SHP77 treated with DMSO at 0.1 percent for 48 hours (cell line): ENCODE measurements around the gene CEACAM1.
A peak's percentile ranks its signal among the peaks of the same experiment; 100 is the strongest.
"Not testable (repeated sequence)": the region's sequence is repeated elsewhere in the genome, so short reads cannot be mapped to it uniquely, and the experiment has no call there.

Source experiments
- DNase-seq: peaks from one replicate; lab custom pipeline; 2025; lab: John Stamatoyannopoulos, UW

CEACAM1 gene

DNA sequence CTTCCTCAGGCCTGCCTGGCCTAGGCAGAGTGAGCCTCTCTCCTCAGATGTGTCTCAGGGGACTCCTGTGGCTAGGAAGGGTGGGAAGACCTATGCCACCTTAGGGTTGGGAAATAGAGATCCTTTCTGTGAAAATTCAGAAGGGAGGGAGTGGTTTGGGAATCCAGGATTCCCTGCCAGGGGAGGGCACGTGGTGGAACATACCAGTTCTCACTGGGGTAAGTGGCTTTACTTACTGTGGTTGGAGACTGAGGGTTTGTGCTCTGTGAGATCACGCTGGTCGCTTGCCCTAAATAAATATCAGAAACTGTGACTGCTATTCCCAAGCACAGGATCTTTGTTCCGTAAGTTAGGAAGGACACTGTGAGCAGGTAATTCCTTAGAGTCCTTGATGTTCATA is 16.9 kb downstream of the CEACAM1 start:
- no peak for DNase-seq

DNA sequence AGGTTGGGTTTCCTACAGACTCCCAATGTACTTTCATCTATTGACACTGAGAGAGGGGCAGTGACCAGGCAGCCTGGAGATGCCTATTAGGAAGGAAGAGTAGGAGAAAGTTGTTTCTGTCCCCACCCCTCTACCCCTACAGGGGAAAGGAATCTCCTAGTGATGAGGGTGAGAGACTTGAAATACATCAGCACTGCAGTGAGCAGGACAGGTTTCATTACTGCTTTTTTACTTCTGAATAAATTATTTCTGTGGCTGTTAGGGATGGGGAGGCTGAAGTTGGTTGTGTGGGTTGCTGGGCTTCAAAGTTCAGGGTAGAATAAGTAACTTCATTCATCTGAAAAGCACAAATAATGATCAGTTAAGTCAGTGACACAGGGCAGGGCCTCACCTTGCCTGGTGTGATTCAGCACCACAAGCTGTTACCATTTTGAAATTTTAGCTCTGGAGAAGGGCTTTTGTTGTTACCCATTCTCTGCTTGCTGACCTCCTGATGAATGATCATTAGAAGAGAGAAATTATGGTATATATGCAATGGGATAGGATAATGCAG is 19.3 kb downstream of the CEACAM1 start:
- DNase-seq, result no peak

DNA sequence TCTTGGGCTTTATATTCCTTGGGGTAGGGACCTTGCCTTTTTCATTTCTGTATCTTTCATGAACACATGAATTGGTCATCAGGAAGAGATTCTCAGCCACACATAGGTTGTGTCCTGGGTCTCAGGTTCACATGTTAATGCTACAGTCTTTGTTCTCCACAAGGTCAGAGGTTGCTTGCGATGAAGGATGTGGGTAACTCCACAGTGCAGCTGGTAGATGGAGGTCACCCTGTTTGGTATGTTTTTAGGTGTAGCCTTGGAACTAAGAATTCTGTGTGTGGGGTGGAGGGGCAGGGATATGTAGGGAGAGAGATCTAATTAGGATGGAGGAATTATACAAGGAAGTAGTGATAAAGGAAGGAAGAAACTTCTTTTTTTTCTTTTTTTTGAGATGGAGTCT is 23.2 kb downstream of the CEACAM1 start:
- no peak for DNase-seq

DNA sequence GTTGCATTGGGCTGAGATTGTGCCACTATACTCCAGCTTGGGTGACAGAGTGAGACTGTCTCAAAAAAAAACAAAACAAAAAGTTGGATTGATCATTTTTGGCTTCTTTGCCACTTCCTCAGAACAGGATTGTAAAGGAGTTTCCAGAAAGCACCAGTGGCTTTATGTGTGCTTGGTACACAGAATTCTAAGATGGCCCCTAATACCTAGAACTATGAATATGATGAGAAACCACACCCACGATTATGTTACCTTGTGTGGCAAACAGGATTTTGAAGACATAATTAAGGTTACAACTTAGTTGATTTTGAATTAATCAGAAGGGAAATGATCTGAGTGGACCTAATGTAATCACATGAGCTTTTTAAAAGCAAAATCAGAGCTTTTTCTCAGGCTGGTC is 26.5 kb downstream of the CEACAM1 start:
- no peak for DNase-seq

DNA sequence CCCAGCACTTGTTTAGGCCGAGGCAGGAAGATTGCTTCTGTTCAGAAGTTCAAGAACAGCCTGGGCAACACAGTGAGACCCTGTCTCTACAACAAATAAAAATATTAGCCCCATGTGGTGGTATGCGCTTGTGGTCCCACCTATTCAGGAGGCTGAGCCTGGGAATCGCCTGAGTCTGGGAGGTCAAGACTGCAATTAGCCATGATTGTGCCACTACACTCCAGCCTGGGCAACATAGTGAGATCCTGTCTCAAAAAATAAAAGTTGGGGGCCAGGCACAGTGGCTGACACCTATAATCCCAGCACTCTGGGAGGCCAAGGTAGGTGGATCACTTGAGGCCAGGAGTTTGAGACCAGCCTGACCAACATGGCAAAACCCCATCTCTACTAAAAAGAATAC is 27.0 kb downstream of the CEACAM1 start:
- DNase-seq, result not testable (repeated sequence)

DNA sequence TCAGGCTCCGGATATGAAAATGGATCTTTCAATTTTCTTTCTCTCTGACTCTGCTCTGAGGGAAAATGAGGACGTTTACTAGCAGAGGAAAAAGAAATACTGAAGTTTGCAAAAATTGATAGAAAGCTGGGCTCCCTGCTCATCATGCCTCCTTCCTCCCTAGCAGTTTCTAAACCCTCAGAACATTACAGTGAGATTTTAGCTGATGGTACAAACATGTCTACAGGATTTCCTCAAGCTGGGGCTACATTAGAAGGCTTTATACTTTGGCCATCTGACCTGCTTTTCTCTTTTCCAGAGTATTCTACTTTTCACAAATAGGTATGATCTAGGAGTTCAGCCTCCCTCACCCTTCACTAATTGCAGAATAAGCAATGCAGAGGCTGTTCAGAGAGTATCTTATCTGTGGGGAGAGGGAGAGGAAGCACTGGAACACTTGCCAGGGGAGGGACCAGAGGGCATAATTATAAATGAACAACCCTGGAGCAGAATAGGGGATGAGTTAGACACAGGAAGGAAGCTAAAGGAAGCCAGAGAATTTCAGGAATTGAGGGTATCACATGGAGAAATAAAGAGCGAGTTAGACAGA is 30.0 kb downstream of the CEACAM1 start:
- no peak for DNase-seq

DNA sequence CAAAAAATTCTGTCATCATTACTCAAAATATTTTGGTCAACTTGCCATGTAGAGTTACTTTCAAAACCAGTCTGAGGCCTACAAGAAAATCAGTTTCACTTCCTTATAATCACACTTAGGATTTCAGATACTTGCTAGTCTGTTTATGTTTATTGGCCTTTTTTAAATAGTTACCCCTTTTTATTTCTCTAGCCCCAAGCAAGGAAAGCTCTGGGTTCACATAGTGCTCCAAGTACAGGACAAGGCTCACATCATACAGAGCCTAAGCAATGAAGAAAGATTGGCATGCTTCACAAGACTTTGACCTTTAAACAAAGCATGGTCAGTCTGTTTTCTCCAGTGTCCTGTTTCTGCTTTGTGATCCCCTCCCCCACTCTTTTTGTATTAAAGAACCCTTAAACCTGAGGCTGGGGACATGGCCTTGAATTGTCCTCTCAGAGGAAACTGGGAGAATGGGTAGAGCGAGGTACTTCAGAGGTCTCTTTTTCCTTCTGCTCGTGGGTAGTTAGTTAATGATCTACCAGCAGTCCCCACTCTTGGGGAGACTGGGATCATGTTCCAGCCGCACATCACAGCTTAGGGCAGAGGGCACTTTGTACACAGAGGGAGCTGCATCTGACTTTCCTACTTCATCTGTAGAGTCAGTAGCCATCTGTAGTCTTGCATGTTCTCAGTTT is 30.7 kb downstream of the CEACAM1 start:
- no peak for DNase-seq

DNA sequence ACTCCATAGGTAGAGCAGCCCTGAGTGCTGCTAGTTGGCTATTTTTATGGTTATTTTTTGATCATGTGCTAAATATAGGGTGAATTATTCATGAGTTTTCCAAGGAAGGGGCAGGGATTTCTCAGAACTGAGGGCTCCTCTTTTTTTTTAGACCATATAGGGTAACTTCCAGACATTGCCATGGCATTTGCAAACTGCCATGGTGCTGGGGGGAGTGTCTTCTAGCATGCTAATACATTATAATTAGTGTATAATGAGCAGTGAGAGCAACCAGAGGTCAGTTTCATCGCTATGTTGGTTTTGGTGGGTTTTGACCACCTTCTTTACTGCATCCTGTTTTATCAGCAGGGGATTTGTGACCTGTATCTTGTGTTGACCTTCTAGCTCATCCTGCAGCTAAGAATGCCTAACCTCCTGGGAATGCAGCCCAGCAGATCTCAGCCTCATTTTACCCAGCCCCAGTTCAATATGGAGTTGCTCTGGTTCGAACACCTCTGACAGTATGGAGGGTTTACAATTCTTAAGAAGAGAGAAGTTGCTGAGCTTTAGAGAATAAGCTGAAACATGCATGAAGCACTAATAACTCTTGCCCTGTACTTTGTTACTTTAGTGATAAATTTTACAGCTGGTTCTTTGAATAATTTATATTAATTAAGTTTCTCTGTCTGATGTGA is 31.7 kb downstream of the CEACAM1 start:
- DNase-seq, result no peak

DNA sequence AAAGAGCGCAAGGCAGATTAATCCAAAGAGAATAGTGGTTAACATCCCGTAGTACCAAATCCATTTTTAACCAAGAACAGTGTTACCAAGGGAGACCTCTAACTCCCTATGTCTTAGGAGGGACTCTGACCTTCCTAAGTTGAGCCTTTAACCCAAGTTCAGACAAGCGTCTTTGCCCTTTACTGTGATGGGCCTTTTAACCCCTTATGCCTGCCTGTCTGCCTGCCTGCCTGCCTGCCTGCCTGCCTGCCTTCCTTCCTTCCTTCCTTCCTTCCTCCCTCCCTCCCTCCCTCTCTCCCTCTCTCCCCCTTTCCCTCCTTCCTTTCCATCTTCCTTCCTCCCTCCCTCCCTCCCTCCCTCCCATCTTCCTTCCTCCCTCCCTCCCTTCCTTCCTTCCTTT is 32.6 kb downstream of the CEACAM1 start:
- DNase-seq, result no peak

DNA sequence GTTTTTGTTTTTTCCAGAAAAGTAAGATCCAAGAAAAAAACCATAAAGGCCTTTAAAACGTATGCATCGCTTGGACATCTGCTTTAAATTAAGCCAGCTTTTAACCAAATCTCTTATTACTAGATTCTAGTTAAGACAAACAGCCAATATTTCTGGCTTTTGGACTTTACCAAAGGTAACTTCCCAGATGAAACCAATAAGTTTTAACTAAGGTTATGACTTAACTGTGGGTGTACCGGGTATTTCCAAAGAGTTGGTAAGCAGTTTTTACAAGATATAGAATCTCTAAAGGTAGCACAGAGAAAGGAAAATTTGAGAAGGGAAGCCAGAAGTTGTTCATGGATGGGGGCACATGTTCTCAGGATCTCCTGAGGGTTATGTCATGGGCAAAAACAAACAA is 34.0 kb downstream of the CEACAM1 start:
- DNase-seq, result no peak

DNA sequence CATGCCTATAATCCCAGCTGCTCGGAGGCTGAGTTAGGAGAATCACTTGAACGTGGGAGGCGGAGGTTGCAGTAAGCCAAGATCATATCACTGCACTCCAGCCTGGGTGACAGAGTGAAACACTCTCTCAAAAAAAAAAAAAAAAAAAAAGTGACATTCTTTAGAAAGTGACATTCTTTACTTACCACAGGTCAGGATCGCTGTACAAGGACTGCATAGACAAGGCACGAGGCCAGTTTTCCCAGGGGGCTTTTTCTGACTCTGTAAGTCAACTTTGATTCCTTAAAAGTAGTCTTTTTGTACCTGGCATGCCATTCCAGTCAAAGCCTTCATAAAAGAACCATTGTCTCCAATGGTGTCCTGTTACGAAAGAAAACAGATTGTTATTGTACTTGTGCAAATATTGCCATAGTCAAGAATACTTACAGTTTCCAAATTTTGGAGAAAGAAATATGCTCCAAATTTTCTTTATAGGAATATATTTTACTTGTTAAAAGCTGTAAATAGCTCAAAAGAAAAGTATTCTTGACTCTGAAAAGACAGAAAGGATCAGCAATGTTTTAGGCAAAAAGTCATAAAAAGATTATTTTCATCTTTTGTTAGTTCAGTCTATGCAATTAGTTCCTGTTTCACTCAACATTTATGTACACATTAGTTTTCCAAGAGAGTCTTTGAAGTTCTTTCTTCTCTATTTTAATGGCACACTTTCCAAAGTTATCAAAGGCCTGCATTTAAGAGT is 39.3 kb downstream of the CEACAM1 start:
- DNase-seq, result no peak

DNA sequence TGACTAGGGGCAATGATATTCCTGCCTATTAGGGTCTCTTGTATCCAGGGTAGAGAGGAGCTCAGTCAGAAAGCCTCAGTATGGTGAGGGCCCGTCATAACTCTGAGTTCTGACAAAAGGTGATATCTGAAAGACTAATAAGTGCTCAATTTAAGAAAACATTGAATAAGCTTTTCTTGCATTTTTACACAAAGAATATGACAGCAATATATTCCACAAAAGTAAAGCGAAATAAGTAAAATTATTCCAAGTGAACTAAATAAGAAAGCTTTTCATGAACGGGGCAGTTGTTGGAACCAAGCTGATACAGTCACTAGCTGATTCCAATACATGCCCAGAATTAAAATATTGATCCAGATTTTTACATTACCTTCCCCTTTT is 40.5 kb downstream of the CEACAM1 start:
- DNase-seq, result no peak

DNA sequence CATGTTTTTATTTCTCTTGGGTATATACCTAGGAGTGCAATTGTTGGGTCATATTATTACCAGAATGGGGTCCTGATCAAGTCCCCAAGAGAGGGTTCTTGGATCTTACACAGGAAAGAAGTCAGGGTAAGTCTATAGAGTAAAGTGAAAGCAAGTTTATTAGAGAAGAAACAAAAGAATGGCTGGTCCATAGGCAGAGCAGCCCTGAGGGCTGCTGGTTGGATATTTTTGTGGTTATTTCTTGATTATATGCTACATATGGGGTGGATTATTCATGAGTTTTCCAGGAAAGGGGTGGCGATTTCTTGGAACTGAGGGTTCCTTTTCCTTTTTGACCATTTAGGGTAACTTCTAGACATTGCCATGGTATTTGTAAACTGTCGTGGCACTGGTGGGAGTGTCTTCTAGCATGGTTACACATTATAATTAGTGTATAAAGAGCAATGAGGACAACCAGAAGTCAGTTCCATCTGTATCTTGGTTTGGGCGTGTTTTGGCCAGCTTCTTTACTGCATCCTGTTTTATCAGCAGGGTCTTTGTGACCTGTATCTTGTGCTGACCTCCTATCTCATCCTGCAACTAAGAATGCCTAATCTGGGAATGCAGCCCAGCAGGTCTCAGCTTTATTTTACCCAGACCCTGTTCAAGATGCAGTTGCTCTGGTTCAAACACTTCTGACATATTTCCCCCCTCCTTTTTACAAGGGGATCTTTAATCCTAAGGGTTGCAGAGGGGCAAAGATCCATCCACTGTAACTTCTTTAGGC is 41.1 kb downstream of the CEACAM1 start:
- DNase-seq, result no peak

DNA sequence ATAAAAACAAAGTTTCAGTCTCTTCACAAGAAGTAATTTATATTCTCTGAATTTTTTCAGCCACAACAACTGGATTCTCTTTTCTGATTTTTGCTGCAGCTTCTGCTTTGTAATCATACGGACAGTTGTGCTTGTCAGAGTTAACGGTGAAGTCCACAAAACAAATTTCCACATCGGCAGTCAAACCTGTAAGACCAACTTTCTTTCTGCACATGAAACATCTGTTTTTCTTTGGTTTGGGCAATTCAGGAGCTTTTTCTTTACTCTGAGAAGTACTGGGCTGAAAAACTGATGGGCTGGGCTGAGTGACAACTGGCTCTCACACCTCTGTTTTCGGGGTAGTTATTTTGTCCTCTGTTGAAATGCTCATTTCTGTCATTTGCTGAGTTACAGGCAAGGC is 43.2 kb downstream of the CEACAM1 start:
- DNase-seq, result not testable (repeated sequence)

DNA sequence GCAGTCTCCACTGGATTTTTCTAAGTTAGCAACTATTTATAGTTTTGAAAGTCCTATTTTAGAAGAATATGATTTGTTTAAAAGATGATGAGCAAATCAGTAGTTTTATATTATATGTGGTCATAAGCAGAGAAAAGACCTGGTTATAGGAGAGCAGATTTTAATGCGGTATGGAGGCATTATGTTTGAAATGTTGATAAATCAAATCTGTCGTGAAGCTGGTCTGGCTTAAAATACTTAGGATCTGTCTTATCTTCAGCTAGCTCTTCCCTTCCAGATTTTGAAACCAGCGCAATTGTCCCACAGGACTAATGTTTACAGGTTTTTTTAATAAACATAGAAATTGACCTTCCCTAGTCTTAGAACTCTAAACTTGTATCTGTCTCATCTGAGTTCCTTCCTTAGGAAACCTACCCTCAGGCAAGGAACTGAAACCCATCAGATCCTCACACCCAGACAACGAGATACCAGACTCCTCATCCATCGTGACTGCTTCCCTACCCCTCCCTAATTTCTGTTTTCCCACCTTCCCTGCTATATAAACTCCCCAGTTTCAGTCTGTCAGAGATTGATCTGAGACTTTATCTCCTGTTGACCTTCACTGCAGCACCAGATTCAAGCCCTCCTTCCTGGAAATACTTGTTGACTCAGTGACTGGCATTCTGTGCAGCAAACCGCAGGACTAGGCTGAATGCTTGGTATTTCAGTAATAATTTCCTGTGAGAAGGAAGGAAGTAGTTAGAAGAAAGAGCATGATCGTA is 47.8 kb downstream of the CEACAM1 start:
- DNase-seq, result peak; percentile 23

DNA sequence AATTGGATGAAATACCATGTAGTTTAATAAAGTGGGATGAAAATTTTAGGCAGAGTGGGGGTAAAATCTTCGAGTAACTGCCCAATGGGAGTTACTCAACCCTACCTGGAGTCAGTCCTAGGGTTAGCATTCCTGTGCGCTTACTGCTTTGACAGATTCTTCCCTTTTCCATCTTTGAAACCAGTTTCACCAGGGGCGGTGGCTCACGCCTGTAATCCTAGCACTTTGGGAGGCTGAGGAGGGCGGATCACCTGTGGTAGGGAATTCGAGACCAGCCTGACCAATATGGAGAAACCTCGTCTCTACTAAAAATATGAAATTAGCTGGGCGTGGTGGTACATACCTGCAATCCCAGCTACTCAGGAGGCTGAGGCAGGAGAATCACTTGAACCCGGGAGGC is 48.5 kb downstream of the CEACAM1 start:
- no peak for DNase-seq

DNA sequence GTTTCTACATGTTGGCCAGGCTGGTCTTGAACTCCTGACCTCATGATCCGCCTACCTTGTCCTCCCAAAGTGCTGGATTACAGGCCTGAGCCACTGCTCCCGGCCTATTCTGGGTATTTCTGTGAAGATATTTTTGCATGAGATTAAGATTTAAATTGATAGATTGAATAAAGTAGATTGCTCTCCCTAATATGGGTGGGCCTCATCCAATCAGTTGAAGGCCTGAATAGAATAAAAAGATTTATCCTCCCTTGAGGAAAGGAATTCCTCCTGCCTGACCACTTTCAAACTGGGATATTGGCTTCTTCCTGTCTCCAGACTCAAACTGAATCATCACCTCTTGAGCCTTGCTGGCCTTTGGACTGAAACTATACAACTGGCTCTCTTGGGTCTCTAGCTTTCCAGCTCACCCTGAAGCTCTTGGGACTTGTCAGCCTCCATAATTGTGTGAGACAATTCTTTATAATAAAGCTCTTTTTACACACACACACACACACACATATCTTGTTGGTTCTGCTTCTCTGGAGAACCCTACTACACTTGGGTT is 49.4 kb downstream of the CEACAM1 start:
- DNase-seq, result no peak

DNA sequence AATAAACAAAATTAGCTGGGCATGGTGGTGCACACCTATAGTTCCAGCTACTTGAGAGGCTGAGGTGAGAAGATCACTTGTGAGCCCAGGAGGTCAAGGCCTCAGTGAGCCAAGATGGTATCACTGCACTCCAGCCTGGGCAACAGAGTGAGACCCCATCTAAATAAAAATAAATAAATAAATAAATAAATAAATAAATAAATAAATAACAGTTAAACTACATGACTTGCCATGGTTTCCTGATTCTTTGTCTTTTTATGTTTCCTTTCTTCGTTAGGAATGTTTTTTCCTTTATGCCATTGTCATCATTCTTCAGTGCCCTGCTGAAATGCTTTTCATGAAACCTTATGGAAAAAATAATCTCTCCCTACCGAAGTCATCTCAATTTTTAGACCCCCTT is 50.3 kb downstream of the CEACAM1 start:
- no peak for DNase-seq

DNA sequence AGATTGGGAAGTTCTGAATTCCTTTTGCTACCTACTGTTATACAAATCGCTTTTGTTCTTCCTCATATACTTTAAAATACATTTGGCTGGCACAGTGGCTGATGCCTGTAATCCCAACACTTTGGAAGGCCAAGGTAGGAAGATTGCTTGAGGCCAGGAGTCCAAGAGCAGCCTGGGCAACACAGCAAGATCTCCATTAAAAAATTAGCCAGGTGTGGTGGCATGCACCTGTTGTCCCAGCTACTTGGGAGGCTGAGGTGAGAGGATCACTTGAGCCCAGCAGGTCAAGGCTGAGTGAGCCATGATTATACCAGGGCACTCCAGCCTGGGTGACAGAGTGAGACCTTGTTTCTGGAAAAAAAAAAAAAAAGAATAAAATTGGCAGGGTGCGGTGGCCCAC is 51.2 kb downstream of the CEACAM1 start:
- no peak for DNase-seq

DNA sequence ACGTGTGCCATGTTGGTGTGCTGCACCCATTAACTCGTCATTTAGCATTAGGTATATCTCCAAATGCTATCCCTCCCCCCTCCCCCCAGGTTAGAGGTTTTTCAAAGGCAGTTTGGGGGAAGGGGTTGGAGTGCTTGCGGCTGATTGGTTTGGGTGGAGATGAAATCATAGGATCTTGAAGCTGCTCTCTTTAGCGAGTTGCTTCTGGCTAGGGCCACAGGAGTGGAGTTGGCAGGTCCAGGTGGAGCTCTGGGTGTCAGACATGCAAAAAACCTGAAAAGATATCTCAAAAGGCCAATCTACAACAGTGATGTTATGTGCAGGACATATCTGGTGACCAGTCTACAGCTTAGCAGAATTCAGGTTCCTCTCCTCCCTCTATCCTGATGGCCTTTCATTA is 52.9 kb downstream of the CEACAM1 start:
- DNase-seq, result no peak

DNA sequence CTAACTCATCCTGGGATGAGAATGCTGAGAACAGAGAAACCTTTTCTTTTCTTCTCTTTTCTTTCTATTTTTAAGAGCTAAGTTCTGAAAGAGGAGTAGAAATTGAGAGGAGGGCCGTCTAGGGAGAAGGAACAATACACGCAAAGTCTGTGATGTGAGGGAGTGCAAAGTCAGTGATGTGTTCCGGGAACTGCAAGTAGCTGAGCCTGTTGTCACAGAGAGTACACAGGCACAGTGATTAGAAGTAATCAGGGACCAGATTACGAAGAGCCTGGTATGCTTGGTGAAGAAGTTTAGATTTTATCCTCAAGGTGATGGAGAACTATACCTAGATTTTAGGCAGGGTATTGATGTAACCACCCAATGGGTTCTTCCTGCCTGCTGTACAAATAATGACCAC is 53.5 kb downstream of the CEACAM1 start:
- DNase-seq, result no peak
